K562 (cell line): ENCODE data around the gene ASCL2. TPM values are rescaled to one million over a fixed set of nuclear protein-coding genes. Genes with fewer than 3 reads are reported as not detected.

ENCODE experiments used
- ATAC-seq: fragments of 200-7000 bp; cut with Tn5 transposase; 3 replicates; pipeline ENCODE4 v1.9.1; 2020; ENCODE audit warnings: moderate library complexity
- BruUV-seq: library from RNA; stranded (reverse); fragments of 400-500 nt; replicated peaks from 2 replicates; lab custom pipeline; 2021; lab: Mats Ljungman, UMichigan
- CTCF ChIA-PET: fragments of 300-600 bp; formaldehyde crosslinking; extraction: SDS; loops from one replicate; lab custom pipeline; 2021; ENCODE audit warnings: low intra/inter-chr PET ratio; lab: Yijun Ruan, JAX
- POLR2A ChIA-PET: fragments of 300-600, 350-650 bp; sonication (Branson Sonifier 250); formaldehyde crosslinking; extraction: SDS; loops from one replicate; lab custom pipeline; 2021; ENCODE audit warnings: antibody characterized with exemption, inconsistent platforms; lab: Yijun Ruan, JAX
- DNase-seq, 4 experiments: peaks; one replicate each; pipeline versions ENCODE4 v3.0.0 to v3.0.0-alpha.2; 2011 to 2018; ENCODE audit warnings: low spot score in 3 of 4, mixed read lengths in 3 of 4; ENCODE audit errors: extremely low read depth in 1 of 4
- FAIRE-seq: peaks from 2 replicates; lab custom pipeline; 2011; peaks lifted over from hg19 to GRCh38; lab: Jason Lieb, UNC
- H2AFZ ChIP-seq: 2 replicates; pipeline ENCODE4 v1.6.0; 2011; ENCODE audit warnings: low read depth, low read length, control low read depth, inconsistent platforms
- H3K27ac ChIP-seq: fragments of 200-600 bp; 3 replicates; pipeline ENCODE4 v1.8.0; 2011; ENCODE audit warnings: low read depth, mild to moderate bottlenecking, control low read depth, inconsistent platforms, low read length, moderate library complexity, mixed read lengths; ENCODE audit errors: extremely low read depth
- H3K27me3 ChIP-seq, 2 experiments: fragments of 300-600 bp in 1 of 2; 2 replicates in 1 of 2; 3 replicates in 1 of 2; pipeline versions ENCODE4 v1.6.0 to v1.8.0; 2011; ENCODE audit warnings: inconsistent platforms in 2 of 2, low read length in 2 of 2, mild to moderate bottlenecking in 1 of 2, mixed read lengths in 1 of 2, moderate library complexity in 1 of 2; ENCODE audit not compliant: control insufficient read depth in 2 of 2, insufficient read depth in 2 of 2
- H3K36me3 ChIP-seq: fragments of 300-600 bp; 3 replicates; pipeline ENCODE4 v1.8.0; 2011; ENCODE audit warnings: mild to moderate bottlenecking, low read length, inconsistent platforms; ENCODE audit not compliant: control insufficient read depth, insufficient read depth
- H3K4me1 ChIP-seq, 2 experiments: fragments of 200-600 bp in 1 of 2; replicated peaks in 1 of 2; 2 replicates in 1 of 2; 3 replicates in 1 of 2; pipeline versions ENCODE4 v1.5.1 to v1.8.0; 2011; ENCODE audit warnings: inconsistent platforms in 2 of 2, low read length in 2 of 2, mild to moderate bottlenecking in 1 of 2, mixed read lengths in 1 of 2, moderate library complexity in 1 of 2; ENCODE audit not compliant: control insufficient read depth in 2 of 2, insufficient read depth in 2 of 2
- H3K4me2 ChIP-seq: 2 replicates; pipeline ENCODE4 v1.6.1; 2011; ENCODE audit warnings: low read length, control low read depth, inconsistent platforms, mixed read lengths; ENCODE audit not compliant: insufficient read depth
- H3K4me3 ChIP-seq: fragments of 200-600 bp; sonication (generic), shearing (Covaris generic); 2 replicates; pipeline ENCODE4 v1.5.1; 2016; ENCODE audit warnings: control low read depth, inconsistent platforms
- H3K79me2 ChIP-seq: fragments of 200-600 bp; 3 replicates; pipeline ENCODE4 v1.8.0; 2011; ENCODE audit warnings: low read length, inconsistent platforms; ENCODE audit not compliant: control insufficient read depth, insufficient read depth
- H3K9ac ChIP-seq, 2 experiments: 2 replicates each; pipeline versions ENCODE4 v1.6.0 to v1.6.1; 2011; ENCODE audit warnings: low read depth in 2 of 2, low read length in 2 of 2, control low read depth in 1 of 2, inconsistent platforms in 1 of 2, mild to moderate bottlenecking in 1 of 2, mixed read lengths in 1 of 2; ENCODE audit not compliant: insufficient read depth in 1 of 2
- H3K9me1 ChIP-seq: one replicate; pipeline ENCODE4 v1.6.0; 2011; ENCODE audit warnings: inconsistent platforms, mild to moderate bottlenecking, low read length, moderate library complexity; ENCODE audit not compliant: control insufficient read depth, insufficient read depth
- H3K9me3 ChIP-seq: replicated peaks from 2 replicates; pipeline ENCODE4 v1.5.1; 2011; ENCODE audit warnings: low read depth, low read length, inconsistent platforms; ENCODE audit not compliant: control insufficient read depth, insufficient read depth
- H4K20me1 ChIP-seq: replicated peaks from 2 replicates; pipeline ENCODE4 v1.6.1; 2011; ENCODE audit warnings: low read length, inconsistent platforms, mixed read lengths; ENCODE audit not compliant: control insufficient read depth, insufficient read depth
- BRF2 ChIP-seq: IDR thresholded peaks from 3 replicates; pipeline ENCODE4 v1.6.1; 2011; ENCODE audit warnings: borderline replicate concordance, mild to moderate bottlenecking; ENCODE audit not compliant: insufficient read length, insufficient read depth
- COPS2 ChIP-seq: fragments of 450-650 bp; conservative IDR thresholded peaks from 2 replicates; pipeline ENCODE4 v1.6.1; 2016; ENCODE audit warnings: mild to moderate bottlenecking, moderate library complexity
- HNRNPUL1 ChIP-seq: fragments of 200-400 bp; formaldehyde crosslinking; IDR thresholded peaks from 2 replicates; pipeline ENCODE4 v1.6.1; 2017; ENCODE audit warnings: low read length
- ID3 ChIP-seq, 2 experiments: fragments of 250-450 bp in 1 of 2; fragments of 450-650 bp in 1 of 2; sonication (Bioruptor Pico) in 1 of 2; IDR thresholded peaks; 2 replicates each; pipeline versions ENCODE4 v1.6.1 to v1.8.0; 2016 to 2021; ENCODE audit warnings: mild to moderate bottlenecking in 2 of 2, moderate library complexity in 2 of 2, missing compliant biosample characterization in 1 of 2, missing genetic modification characterization in 1 of 2
- KAT8 ChIP-seq: fragments of 450-650 bp; IDR thresholded peaks from 2 replicates; pipeline ENCODE4 v1.6.1; 2016; ENCODE audit warnings: low read depth, mild to moderate bottlenecking
- KLF1 ChIP-seq: fragments of 450-650 bp; IDR thresholded peaks from 2 replicates; pipeline ENCODE4 v1.6.1; 2016; ENCODE audit warnings: missing genetic modification characterization, missing compliant biosample characterization
- TGIF2 ChIP-seq: sonication (generic); formaldehyde crosslinking; IDR thresholded peaks from 2 replicates; pipeline ENCODE4 v1.8.1; 2022; ENCODE audit warnings: mild to moderate bottlenecking, missing genetic modification reagents, moderate library complexity
- ZNF121 ChIP-seq: sonication (generic); formaldehyde crosslinking; conservative IDR thresholded peaks from 2 replicates; pipeline ENCODE4 v1.8.0; 2022; ENCODE audit warnings: missing genetic modification reagents
- ZNF347 ChIP-seq: fragments of 450-650 bp; formaldehyde crosslinking; IDR thresholded peaks from 2 replicates; pipeline ENCODE4 v1.4.0; 2020; ENCODE audit warnings: low read depth, mild to moderate bottlenecking, moderate library complexity
- ZSCAN29 ChIP-seq: fragments of 450-650 bp; IDR thresholded peaks from 2 replicates; pipeline ENCODE4 v1.6.1; 2017
- WGBS: fragments of 100-300 bp; shearing (Covaris generic); methylation state at CpG from one replicate; pipeline ENCODE4 v1.1.6; 2016; ENCODE audit warnings: low coverage, mixed read lengths; ENCODE audit not compliant: insufficient coverage; ENCODE audit errors: missing lambda C conversion rate; 5-methylcytosine and 5-hydroxymethylcytosine counted together
- in situ Hi-C: fragments of 300-500 bp; cut with MboI; formaldehyde crosslinking; loops from 4 replicates; pipeline ENCODE4 v1.15.0; 2018; ENCODE audit warnings: inconsistent platforms, mixed read lengths
- intact Hi-C: fragments of 100-400 bp; cut with micrococcal nuclease; formaldehyde crosslinking; loops from 2 replicates; pipeline ENCODE4 v1.14.2; 2022
- polyA plus RNA-seq, 8 experiments: library from polyadenylated mRNA; depleted of rRNA in 4 of 8; stranded (reverse) in 5 of 8; unstranded in 3 of 8; fragments of >200 nt; fragmentation: Nextera tagmentation in 2 of 8; fragmentation: Illumina TruSeq in 1 of 8; extraction: Ambion mirVana in 2 of 8; extraction: Trizol in 1 of 8; gene quantifications; 2 replicates each; pipeline versions ENCODE4 v1.2.1 to v1.2.3, GENCODE V29; 2011 to 2014; ENCODE audit warnings: inconsistent platforms in 1 of 8, missing spikeins in 1 of 8
- total RNA-seq, 7 experiments: library from RNA; depleted of rRNA in 6 of 7; stranded (reverse); fragments of >200 nt in 6 of 7; fragmentation: Illumina TruSeq in 2 of 7; extraction: Trizol in 2 of 7; gene quantifications; 2 replicates each; pipeline versions ENCODE4 v1.2.1 to v1.2.3, GENCODE V29; 2011 to 2021; ENCODE audit warnings: low replicate concordance in 1 of 7

The ASCL2 gene
- total and polyA plus RNA-seq, 9 of the 15 experiments (the other 6 are each of a cell fraction or from before 2014, with no cell fraction given) = 0.11 to 1.4 (median 0.36) TPM; not detected in 2

- BruUV-seq = no TSS peak
- CTCF ChIA-PET = no interaction called here
- FAIRE-seq = no peak
Observed at GRCh38 chr11:2248242-2248641, 22.1 kb downstream of the ASCL2 start.

More at GRCh38 chr11:2248242-2248641, 22.1 kb downstream of the ASCL2 start:
- no peak overlapping the region for H3K4me3 ChIP-seq
- H3K9ac ChIP-seq = no peak overlapping the region
- peaks cover 4 to 47% of the 10 kb centered on the region in 2 experiments; a peak in 3 of 5 replicates for H3K27me3 ChIP-seq
- H2AFZ ChIP-seq = no peak overlapping the region
- TF ChIP-seq HNRNPUL1 (no peak), KLF1 (tag) (no peak), ID3 (CRISPR knock-in tag; IDR thresholded peaks at IDR 0.05) (no peak), ID3 (tag; IDR thresholded peaks at IDR 0.05) (no peak), COPS2 (no peak), KAT8 (no peak), ZSCAN29 (no peak), ZNF121 (CRISPR knock-in tag) (no peak), BRF2 (no peak), TGIF2 (CRISPR knock-in tag) (no peak), ZNF347 (CRISPR knock-in tag) (no peak)
- H3K9me1 ChIP-seq = no peaks in the 10 kb centered on the region
- H3K36me3 ChIP-seq = no peaks in the 10 kb centered on the region
- POLR2A ChIA-PET = interaction anchor here (0.6 kb wide), 1 partner anchor 491 kb away, joined by 3 read pairs; no protein-coding TSS in a partner anchor
- H3K27ac ChIP-seq = no peak overlapping the region
- no peaks in the 10 kb centered on the region for H3K79me2 ChIP-seq
- H4K20me1 ChIP-seq = peaks cover 4% of the 10 kb centered on the region; the same call in 1 of the 2 replicates
- in situ Hi-C loops = no loop called here
- 2% methylated on average over 11 of the region's 11 CpGs for WGBS
- no peak overlapping the region for H3K4me2 ChIP-seq
- no peaks in the 10 kb centered on the region for H3K9me3 ChIP-seq
- intact Hi-C loops = no loop called here
- ATAC-seq (no peak), DNase-seq (no peak)
- H3K4me1 ChIP-seq = peaks cover 0 to 7% of the 10 kb centered on the region in 2 experiments; a peak in 3 of 5 replicates
